Smooth muscle cell of the brain vasculature (primary cell): ENCODE measurements around the gene JPH3.

Experiments used
- DNase-seq: peaks from one replicate; pipeline ENCODE4 v3.0.0-alpha.2; 2012; ENCODE audit warnings: low read depth, low spot score

The JPH3 gene

DNA sequence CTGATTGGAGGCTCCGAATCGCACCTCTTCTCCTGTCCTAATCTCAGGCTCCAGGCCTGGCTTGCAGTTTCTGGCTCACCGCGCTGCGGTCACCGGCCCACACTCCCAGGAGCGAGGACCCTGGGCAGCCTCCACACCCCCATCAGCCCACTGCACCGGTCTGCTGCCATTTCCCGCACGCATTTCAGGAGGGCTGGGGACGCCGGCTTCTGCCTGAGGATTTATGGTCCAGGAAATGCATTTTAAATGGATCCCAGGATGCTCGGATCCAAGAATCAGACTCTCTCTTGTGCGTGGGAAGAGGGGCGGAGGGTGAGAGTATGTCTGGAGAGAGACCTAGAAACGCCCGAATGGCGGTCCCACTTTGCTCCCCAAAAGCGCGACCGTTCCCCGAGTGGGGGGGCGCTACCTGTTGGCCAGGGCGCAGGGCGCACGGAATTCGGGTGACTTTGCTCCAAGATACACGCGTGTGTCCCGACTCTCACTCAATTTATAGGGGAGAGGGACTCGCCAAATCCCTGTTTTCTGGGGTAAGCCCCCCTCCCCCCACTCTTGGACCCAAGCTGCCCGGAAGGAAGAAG lies 817 bp upstream of the JPH3 start:
- no peak for DNase-seq

DNA sequence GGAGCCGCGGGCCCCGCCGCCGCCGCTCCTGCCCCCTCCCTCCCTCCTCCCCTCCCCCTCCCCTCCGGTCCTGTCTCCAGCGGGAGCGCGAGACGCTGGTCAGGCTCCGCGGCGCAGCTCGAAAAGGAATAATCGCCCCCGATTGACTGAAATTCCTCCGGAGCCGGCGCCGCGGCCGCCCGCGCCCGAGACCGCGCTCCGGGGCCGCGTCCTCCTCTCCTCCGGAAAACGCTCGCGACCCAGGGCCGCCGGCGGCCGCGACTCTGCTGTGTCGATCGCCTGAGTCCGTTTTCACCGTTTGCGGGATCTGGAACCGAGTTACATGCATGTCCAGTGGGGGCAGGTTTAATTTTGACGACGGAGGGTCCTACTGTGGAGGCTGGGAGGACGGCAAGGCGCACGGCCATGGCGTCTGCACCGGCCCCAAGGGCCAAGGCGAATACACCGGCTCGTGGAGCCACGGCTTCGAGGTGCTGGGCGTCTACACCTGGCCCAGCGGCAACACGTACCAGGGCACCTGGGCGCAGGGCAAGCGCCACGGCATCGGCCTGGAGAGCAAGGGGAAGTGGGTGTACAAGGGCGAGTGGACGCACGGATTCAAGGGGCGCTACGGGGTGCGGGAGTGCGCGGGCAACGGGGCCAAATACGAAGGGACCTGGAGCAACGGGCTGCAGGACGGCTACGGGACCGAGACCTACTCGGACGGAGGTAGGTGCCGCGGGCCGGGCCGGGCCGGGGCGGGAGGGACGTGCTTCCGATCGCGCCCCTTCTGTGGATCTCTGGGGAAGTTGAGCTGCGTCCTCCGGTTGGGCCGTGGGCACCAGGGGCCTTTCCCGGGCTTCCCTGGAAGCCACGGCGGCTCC lies 744 bp downstream of the JPH3 start:
- no peak for DNase-seq

DNA sequence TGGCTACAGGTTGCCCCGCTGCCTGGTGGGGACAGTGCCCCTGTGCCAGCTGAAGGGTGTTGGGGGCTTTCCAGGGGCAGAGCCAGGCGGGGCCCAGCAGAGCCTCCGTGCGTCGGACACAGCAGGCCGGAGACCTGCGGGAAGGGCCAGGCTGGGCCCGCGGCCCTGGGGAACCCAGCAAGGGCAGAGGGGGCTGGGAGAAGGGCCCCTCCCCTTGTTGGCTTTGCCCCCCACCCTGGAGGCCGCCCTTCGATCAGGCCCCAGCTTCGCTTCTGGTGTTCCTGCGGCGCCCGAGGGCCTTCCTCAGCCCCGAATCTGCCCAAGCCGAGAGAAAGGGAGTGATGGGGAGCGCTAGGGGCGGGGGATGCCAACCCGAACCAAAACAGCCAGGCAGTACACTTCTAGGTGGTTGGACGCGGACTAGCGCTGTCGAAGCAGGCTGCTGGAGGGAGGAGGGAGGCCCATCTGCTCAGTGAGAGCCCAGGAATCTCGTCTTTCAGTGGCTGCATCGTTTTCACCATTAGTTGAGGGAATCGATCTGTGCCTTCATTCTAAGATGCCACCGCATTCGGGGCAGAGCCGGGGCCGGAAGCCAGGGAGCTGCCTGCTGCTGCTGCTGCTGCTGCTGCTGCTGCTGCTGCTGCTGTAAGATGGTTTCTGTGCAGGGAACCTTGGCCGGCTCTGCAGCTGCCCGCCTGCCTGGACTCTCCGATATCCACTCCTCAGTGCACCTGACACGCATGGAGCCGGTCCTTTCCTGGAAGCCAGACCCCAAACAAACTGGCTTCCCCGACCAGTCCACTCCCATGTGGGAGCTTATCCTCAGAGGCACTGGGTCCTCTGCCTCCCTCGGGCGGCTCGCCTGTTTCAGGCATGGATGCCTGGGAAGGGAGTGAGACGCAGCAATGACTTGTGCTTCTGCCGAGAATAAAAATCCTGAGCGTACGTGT lies 1.7 kb downstream of the JPH3 start:
- DNase-seq = no peak

DNA sequence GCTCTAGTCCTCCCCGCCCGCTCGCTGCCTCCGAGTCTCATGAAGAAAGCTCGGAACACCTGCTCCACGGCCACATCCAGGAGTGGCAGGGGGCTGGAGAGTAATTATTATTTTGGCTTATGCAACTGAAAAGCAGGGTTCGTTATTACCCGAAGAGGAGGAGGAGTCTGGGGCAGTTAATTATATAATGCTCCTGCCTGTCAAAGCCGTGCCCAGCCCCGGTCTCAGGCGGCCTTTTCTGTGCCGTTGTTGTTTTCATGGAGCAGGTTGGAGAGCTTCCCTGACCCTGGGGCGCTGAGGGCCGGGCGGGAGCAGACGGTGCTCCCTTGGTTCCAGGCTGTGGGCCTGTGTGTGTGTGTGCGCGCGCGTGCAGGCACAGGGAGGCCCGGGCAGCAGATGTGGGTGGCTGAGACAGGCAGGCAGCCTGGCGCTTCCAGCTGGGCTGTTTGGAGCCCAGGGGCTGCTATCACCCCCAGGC lies 2.4 kb downstream of the JPH3 start:
- no peak for DNase-seq

DNA sequence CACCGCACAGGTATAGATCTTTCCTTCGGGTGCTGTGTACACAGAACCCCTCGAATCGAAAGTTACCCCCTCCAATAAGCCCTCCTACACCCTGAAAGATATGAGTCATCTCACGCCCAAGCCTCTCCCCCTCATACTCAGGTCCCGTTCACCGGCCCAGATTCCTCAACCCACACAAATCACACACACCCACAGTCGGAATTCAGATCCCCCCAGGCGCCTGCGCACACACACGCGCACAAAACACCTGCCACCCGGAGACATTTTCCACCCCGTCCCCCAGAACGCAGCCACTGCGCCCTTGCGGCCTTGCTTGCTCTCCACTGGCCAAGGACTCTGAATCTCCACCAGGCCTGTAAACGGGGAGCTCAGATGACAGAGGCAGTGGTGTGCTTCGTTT lies 4.9 kb downstream of the JPH3 start:
- no peak for DNase-seq

DNA sequence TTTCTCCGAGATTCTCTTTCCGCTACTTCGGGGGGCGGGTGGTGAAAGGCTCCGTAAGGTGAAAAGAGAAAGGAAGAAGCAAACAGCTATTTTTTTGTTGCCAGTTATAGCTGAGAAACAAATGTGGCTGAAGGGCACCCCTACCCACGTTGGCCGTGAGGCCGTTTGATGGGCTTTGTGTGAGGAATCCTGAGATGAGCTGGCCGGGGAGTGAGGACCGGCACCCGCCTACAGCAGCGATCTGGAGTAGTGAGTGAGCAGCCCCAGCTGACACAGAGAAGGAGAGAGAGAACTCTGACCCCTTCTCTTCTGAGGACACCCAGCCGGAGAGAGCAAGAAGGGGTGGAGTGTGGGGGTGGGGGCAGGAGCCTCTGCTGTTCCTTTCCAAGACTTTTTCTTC lies 5.6 kb downstream of the JPH3 start:
- DNase-seq = no peak

DNA sequence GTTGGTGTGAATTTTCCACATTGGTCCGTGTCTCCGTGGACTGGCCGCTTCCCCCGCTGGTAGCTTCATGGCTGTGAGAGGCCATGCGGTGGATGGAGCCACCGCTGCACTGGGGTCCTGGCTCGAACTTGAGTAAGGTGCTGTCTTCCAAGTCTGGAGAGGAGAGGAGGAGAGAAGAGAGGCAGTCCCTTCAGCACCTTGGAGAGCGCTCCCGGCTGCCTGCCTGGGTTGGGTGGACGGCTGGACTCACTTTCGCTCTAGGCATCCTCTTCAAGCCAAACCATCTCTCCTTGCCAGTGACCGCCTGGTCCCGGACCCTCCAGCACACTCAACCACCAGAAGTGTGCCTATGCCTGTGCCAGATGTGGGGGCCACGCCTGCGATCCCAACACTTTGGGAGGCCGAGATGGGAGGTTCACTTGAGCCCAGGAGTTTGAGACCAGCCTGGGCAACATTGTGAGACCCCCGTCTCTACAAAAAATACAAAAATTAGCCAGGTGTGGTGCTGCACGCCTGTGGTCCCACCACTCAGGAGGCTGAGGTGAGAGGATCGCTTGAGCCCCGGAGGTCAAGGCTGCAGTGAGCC lies 6.2 kb downstream of the JPH3 start:
- DNase-seq = no peak

DNA sequence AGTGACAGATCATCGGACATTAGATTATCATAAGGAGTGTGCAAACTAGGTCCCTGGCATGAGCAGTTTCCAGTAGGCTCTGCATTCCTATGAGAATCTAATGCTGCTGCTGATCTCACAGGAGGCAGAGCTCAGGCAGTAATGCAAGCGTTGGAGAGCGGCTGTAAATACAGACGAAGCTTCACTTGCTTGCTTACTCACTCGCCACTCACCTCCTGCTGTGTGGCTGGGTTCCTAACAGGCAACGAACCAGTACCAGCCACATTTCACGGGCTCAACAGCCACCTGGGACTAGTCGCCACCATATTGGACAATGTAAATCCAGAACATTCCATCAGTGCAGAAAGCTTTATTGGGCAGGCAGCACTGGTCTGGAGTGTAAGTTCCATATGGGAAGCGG lies 7.7 kb downstream of the JPH3 start:
- DNase-seq = no peak

DNA sequence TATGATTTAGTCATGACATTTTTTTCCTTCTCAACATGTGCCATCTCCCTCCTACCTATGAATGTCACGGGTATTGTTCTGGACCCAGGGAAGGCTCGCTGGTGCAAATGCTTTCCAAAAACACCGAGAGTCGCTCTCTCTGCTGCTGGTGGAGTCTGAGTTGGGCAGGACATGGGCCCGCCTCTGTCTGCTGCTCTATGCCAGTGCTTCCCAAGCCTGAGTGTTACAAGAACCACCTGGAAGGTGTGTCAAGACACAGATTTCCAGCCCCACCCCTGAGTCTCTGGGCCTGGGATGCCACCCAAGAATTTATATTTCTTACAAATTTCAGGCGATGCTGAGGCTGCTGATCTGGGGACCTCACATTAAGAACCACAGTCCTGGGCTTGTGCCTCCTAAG lies 9.1 kb downstream of the JPH3 start:
- no peak for DNase-seq

DNA sequence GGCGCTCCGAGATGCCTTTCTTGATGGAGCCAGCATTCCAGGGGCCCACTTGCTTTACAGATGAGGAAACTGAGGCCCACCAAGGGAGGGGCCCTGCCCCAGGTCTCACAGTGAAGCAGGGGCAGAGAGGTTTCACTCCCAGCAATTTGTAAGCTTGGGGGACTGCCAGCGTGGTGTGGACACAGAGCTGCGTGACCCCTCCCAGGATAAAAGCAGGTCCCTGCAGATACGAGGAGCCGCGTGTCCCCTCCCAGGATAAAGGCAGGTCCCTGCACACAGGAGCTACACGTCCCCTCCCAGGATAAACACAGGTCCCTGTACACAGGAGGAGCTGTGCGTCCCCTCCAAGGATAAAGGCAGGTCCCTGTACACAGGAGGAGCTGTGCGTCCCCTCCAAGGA lies 11.7 kb downstream of the JPH3 start:
- DNase-seq = no peak

DNA sequence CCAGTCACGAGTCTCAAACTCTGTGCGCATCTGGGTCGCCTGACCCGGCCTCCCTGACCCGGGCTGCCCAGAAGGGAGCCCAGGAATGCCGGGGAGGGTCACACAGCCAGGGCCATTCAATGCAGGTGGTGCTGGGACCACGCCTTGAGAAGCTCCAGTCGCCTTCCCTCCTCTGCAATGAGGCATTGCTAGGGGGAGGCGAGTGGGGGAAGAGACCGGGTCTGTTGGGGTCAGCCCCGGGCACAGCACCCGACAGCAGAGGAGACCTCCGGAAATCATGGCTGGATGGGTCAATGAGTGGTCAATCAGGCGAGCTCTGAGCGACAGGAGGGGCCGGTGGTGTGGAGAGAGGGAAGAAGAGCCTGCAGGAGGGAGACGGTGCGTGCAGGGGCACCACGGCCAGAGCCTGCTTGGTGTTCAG lies 13.3 kb downstream of the JPH3 start:
- no peak for DNase-seq

DNA sequence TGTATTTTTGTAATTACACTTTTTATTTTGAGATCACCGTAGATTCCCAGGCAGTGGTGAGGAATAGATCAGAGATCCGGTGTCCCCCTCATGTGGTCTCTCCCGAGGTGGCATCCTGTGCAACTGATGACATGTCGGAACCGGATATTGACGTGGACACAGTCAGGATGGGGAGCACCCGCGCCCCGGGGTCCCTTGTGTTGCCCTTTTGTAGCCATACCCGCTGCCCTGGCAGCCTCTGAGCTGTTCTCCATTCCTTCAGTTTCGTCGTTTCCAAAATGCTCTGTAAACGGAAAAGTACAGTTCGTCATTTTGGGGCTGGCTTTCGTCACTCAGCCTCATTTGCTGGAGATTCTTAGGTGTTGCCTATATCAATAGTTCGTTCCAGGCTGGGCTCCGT lies 14.2 kb downstream of the JPH3 start:
- no peak for DNase-seq

DNA sequence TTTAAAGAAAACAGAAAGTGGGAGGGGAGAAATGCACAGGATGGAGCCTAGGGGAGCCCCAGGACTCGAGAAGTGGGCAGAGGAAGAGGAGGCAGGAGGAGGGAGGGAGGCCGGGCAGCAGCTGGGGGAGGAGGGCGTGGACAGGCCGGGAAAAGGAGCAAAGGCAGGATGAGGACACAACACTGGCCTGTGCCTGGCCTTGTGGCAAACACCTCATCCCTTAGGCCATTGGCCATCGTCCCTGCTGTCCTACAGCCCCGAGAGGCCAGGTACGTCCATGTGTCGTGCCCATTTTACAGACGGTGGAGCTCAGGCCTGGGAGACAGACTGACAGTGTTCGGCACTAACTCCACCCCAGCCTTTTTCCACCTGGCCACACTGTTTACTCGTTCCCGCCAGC lies 15.9 kb downstream of the JPH3 start:
- no peak for DNase-seq

DNA sequence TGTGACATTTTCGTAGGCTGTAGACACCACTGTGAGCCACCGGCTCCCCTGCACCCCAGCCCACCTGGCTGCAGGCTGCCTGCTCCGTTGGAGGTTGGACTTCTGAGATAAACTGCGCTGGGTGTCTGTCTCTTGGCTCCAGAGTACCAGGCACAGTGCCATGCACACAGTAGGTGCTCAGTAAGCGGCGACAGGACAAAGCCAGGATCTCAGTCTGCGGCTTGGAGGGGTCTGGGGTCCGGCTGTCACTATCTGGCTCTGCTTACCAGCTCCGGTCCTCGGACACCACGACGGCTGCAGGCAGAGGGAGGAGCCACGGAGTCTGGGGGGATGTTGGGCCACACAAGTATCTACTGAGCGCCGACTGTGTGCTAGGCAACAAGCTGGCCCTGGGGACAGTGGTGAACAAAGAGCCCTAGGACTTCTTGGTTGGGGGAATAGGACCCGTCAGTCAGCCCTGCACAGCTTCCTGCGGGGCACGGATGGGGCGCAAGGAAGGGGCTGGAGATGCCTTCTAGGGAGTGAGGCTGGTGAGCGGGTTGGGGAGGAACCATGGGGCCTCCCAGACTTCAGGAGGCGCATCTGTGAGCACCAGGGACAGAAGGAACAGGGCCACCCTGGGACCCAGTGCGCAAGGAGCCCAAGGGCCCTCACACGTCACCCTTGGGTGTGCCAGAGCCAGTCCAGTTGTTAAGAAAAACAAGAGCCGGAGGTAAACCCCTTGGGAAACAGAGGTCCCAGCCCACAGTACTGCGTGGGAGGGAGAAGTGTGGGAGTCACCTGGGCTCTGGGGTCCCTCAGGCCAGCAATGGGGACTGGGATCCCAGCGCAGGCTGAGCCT lies 17.3 kb downstream of the JPH3 start:
- DNase-seq = no peak

DNA sequence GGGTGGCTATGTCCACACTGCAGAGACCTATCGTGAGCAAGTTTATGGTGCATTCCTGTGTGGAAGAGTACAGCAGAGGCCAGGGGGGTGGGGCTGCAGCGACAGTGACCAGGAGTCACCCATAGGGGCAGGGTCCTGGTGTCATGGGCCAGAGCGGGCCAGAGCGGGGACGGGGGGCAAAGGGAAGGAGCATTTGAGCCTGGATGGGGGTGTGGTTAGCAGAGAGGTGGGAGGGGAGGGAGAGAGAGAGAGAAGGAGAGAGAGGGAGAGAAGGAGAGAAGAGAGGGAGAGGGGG lies 17.8 kb downstream of the JPH3 start:
- DNase-seq = no peak

DNA sequence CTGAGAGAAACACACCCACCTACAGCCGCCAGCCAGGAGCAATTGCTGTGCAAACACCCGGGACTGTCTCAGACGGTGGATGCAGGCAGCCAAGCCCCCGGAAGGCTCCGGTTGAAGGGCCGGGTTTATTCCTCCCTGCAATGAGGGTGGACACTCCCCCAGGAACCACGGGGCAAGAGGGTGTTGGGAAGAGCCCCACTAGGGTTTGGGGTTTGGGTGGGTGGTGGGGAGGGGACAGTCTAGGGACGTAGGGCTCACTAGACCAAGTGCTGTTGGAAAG lies 19.2 kb downstream of the JPH3 start:
- no peak for DNase-seq

DNA sequence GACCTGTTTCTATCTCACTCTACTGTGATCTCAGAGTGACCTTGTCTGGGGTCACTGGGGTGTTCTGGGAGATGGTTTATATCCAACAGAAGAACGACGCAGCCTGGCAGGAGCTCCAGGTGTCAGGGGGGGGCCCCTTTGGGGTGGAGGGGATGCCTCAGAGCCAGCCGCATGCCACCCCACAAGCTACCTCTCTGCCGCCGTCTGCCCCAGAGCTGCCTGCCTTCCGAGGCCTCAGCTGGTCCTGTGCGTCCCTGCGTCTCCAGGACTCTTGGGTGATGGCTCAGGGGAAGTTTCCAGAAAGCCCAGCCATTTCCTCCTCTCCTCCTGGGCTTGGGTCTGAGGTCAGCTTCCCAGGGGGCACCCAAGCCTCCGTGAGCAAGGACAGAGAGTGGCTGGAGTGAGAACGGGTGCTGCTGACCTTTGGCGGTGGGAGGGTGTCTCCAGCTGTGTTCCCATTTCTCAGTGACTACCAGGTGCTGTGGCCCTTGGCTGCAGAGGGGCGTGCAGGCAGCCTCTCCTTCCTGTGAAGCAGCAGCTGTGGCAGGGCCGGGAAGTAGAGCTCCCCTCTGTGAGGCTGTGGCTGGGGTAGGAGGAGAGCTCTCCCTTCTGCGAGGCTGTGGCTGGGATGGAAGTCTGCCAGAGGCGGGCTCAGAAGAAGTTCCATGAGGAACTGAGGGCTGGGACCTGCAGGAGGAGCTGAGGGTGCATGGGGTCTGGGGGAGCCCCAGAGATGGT lies 19.8 kb downstream of the JPH3 start:
- DNase-seq = no peak

DNA sequence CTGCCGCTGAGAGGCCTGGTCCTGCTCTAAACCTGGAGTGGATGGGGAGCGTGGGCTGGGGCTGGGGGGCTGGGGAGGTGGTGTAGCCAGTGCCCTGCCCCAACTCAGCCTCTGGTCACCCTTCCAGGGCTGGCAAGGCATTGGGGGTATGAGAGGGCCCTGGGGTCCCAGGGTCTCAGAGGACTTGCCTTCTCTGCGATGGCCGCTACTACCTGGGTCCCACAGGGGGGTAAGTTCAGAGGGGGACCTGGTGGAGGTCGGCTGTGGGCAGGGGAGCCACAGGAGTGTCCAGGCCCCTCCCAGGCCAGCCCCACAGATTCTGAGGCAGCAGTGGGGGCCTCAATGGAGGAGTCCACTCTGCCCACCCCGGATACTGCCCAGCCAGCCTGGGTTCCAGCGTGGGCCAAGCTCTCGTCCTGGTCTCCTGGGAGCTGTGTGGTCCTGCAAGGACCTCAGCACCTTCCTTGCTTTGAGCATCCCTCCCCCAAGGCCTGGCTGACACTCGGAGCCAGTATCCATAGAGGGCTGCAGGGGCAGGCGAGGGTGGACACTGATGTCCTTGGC lies 20.5 kb downstream of the JPH3 start:
- no peak for DNase-seq

DNA sequence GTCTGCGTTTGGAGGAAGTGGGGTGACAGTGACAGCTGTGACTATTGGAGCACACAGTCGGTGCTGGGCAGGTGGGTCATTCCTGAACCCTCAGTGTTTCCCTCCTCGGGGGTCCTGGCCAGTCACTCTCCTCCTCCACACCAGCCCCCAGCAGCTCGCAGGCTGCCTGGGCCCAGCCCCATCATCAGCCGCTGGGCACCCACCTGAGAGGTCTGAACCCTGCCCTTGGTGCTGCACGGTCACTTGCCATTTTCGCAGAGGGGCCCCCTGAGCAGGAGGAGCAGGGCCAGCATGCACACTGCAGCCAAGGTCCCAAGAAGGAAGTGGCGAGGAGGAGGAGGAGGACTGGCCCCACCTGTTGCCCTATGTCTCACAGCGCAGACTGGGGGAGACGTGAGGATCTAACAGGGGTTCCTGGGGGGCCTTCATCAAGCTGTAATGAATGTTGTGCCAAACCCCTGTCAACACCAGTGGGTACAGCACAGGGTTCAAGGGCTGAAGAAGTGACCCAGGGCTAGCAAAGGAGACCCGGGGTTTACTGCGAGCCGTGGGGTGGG lies 23.0 kb downstream of the JPH3 start:
- DNase-seq = no peak

DNA sequence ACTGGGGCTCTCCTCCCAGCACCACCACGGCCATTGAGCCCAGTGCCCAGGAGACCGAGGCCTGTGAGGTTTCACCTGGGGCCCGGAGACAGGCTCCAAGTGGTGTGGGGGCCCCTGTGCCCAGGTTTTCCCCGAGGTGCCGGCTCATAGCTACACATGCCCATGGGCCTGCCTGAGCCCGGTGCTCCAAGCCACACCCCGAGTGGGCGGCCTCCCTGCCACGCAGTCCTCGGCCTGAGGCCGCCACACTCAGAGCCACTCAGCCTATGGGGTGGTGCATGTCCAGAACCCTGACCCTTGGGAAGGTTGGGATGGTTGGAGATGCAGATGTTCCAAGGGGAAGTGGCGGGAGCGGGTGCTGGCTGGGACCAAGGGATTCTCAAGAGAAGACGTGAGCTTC lies 24.1 kb downstream of the JPH3 start:
- no peak for DNase-seq
